KOPT-K1 (cell line): Measurements from ENCODE around the gene CMSS1.

ENCODE experiments used
- H3K27ac ChIP-seq: fragments of 200-600 bp; sonication (generic); 2 replicates; pipeline ENCODE4 v1.5.1; 2016; ENCODE audit warnings: antibody characterized with exemption, mild to moderate bottlenecking, low read depth, low read length; ENCODE audit not compliant: poor library complexity, severe bottlenecking
- H3K36me3 ChIP-seq: fragments of 200-600 bp; sonication (generic); 2 replicates; pipeline ENCODE4 v1.5.1; 2017; ENCODE audit warnings: antibody characterized with exemption, mild to moderate bottlenecking, low read length, moderate library complexity; ENCODE audit not compliant: insufficient read depth
- H3K9me3 ChIP-seq: fragments of 200-600 bp; sonication (generic); 2 replicates; pipeline ENCODE4 v1.5.1; 2017; ENCODE audit warnings: antibody characterized with exemption, low read length, mild to moderate bottlenecking; ENCODE audit not compliant: insufficient read depth, poor library complexity, severe bottlenecking

The CMSS1 gene

DNA sequence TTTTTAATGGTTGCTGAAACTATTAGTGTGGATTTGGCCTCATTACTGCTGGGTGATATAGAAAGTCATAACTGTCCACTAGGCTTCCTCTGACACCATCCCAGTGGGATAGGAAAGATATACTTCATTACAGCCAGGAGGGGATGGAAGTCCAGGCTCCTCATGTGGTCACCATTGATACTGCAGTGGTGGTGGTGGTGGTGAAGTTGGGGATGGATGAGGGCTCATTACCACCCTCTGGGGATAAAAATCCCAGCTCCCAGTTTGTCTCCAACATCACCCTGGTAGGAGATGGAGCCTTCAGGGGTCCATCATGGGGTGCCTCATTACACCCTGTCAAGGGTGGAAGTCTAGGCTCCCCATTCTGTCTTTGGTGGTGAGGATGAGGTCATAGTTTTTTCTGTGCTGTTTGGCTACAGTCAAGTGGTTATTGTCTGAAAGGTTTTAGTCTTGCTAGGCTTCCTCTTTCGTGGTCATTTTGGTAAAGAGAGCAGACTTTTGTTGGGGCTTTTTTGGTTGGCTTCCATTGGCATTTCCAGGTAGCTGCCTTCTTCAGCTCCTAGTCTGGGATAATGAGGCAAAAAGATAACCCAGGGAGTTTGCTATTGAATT, 326.7 kb downstream of the CMSS1 start:
- Histone ChIP-seq H3K27ac (no peak overlapping the region), H3K9me3 (peaks cover 18% of the 10 kb centered on the region), H3K36me3 (peaks cover 3% of the 10 kb centered on the region; the same call in 1 of the 2 replicates)

DNA sequence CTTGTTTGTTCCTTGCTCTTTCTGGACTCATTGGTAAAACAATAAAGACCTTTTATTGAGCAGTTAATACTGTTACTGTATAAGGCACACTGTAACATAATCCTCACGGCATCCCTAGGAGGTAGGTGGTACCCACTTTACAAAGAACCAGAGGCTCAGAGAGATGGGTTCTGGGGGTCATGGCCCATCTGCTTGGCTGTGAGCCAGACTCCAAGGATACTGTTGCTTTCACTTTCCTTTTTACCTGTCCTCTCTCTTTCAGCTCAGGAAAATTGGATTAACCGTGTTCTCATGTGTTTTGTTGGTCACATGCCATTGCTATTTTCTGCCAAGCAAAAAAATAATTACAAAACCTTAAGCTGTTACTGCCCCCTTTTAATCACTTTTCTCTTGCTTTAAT, 331.5 kb downstream of the CMSS1 start:
- H3K9me3 ChIP-seq: peaks cover 7% of the 10 kb centered on the region
- no peak overlapping the region for H3K27ac ChIP-seq
- H3K36me3 ChIP-seq: peaks cover 16% of the 10 kb centered on the region

DNA sequence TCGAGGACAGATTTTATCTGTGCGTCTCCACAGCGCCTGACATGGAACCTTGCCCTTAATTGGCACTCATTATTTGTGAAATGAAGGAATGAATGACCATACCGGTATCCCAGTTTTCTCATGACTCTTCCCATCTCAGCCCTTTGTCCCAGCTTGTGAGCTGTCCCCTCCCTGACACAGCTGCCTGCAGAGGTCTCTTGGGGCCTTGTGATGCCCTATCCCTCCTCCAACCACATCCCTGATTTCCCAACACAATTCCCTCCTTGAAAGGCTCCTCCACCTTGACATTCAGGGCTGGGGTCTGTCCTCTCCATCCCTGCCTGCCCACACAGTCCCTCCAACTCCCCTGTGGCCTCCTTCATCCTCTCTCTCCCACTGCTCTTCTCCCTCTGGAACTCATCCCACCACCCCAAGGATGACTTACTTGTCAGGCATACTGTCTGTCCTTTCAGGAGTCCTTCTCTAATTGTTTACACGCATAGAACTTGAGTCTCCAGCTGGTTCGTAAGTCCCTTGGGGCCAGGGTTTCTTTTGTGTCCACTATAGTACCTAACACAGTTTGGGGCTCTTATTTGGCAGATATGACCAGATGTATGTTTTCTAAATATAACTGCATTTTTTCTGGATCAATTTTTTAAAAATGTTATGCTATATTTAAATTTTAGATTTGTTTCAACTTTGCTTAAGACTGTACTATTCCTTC, 332.2 kb downstream of the CMSS1 start:
- Histone ChIP-seq H3K36me3 (peaks cover 16% of the 10 kb centered on the region), H3K27ac (no peak overlapping the region), H3K9me3 (peaks cover 9% of the 10 kb centered on the region)

DNA sequence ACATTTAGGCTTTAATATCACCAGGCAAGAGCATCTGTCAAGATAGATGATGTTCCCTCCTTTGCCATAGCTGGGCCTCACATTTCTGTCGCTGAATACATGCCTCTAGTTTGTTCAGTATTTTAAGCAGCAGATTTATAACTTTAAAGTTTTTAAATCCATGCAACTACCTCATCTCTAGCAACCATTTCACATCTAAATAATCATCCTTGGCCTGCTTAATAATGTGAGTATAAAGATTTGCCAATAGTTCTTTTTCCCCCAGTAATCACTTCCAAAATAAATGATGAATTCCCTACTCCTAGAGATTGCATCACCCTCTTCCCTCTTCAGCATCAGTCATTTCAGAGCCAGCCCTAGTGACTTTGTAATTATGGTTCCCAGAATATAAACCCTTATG, 332.8 kb downstream of the CMSS1 start:
- H3K27ac ChIP-seq: no peak overlapping the region
- peaks cover 16% of the 10 kb centered on the region for H3K36me3 ChIP-seq
- peaks cover 15% of the 10 kb centered on the region for H3K9me3 ChIP-seq

DNA sequence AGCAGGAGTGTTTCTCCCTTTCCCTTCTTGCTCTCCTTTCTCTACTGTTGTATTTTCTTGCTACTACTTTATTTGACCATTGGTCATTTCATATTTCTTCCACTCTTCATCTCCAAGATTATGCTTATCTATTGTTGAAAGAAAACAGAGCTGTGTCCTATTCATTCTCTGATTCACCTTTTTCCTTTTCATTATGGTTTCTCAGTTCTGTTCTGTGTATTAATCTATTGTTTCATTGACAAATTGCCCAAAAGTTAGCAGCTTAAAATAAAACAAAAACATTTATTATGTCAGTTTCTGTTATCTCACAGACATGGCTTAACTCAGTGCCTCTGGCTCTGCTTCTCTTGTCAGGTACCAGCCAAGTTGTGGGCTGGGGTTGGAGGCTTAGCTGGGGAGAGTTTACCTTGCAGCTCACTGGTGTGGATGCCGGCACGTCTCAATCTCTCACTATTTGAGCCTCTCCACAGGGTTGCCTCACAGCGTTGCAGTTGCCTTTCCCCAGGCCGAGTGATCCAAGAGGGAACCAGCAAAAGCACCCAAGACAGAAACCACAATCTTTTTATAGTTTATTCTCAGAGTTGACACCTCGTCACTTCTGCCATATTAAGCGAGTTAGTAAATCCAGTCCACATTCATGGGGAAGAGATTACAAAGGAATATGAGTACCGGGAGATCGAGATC, 333.5 kb downstream of the CMSS1 start:
- Histone ChIP-seq H3K27ac (no peak overlapping the region), H3K36me3 (peaks cover 16% of the 10 kb centered on the region), H3K9me3 (peaks cover 22% of the 10 kb centered on the region)

DNA sequence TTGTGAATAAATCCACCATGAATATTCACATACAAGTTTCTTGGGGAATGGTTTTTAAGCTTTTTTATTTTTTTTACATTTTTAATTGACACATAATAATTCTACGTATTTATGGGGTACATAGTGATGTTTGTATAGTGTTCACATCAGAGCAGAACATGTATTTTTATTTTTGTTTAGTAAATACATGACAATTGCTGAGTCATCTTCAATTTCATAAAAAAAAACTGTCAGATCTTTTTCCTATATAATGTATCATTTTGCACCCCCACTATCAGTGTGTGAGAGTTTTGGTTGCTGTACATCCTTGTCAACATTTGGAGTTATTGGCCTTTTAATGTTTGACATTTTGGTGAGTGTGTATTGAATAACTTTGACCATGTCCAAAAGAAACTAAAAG, 336.5 kb downstream of the CMSS1 start:
- H3K36me3 ChIP-seq: peaks cover 12% of the 10 kb centered on the region; the same call in 1 of the 2 replicates
- H3K9me3 ChIP-seq: peaks cover 30% of the 10 kb centered on the region
- no peak overlapping the region for H3K27ac ChIP-seq

DNA sequence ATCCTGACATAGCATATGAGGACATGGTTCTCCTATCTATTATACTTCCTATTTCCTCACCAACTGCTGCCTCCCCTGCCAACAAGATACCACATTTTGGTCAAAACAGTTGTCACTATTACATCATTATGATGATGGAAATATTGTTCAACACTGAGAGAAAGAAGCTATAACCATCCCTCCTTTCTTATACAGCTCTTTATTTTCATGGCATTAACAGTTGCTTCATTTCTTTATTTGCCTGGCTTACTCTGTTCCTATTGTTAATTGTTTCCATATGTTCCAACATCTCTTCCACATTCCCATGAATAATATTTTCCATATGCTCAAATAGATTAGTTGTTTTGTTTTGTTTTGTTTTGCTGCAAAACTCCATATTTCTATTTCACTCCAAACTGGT, 337.5 kb downstream of the CMSS1 start:
- Histone ChIP-seq H3K36me3 (peaks cover 6% of the 10 kb centered on the region; the same call in 1 of the 2 replicates), H3K27ac (no peak overlapping the region), H3K9me3 (peaks cover 30% of the 10 kb centered on the region)

DNA sequence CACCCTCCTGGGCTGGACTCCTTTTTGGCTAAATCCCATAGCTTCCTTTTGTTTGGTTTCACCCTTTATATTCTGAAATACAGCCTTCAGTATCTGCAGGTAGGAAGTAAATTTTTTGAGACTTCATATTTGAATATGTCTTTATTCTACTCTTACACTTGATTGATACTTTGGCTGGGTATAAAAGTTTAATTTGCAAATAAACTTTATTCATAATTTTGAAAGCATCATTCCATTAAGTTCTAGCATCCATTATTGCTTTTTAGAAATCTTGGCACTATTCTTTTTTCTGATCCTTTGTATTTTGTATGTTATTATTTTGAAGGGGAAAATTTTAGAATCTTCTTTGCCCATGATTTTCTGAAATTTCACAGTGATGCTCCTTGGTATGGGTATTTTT, 337.9 kb downstream of the CMSS1 start:
- Histone ChIP-seq H3K27ac (no peak overlapping the region), H3K36me3 (peaks cover 6% of the 10 kb centered on the region; the same call in 1 of the 2 replicates)

DNA sequence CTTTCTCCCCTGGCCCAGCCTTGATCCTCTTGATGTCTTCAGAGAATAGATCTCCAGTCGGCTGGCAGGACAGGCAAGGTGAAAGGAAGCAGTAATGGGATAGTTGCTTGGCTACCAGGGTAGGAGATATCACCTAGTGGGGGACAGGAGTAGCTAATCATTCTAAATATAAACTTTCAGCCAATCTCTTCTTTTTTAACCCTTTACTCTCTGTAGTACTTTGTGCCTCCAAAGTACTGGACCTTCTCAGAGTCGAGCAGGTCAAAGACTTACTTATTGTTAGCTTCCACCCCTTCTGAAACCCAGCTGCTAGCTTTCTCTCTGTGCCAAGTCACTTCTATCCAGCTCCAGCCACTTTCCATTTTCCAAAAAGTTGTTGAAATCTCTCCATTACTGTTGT, 340.0 kb downstream of the CMSS1 start:
- Histone ChIP-seq H3K9me3 (peaks cover 30% of the 10 kb centered on the region), H3K36me3 (no peaks in the 10 kb centered on the region), H3K27ac (no peak overlapping the region)

More for the DNA sequence above, 337.9 kb downstream of the CMSS1 start:
- H3K9me3 ChIP-seq: peaks cover 30% of the 10 kb centered on the region

DNA sequence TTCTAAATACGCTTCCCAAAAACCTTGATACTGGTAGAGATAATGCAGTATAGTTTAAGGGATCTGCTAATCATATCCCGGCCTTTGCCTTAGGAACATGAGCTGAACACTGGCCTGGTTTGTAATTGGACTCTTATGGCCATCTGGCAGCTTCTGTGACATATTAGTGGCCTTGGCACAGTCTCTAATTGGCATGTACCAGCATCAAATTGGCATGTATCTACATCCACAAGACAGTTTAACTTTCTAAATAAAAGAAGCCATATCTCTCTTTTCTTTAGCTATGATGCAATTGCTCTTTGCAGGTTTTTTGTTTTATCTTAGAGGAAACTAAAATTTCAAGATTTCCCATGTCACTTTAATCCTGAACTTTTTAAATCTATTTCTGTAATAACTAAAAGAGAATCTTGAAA, 341.3 kb downstream of the CMSS1 start:
- peaks cover 30% of the 10 kb centered on the region for H3K9me3 ChIP-seq
- no peaks in the 10 kb centered on the region for H3K36me3 ChIP-seq
- no peak overlapping the region for H3K27ac ChIP-seq

DNA sequence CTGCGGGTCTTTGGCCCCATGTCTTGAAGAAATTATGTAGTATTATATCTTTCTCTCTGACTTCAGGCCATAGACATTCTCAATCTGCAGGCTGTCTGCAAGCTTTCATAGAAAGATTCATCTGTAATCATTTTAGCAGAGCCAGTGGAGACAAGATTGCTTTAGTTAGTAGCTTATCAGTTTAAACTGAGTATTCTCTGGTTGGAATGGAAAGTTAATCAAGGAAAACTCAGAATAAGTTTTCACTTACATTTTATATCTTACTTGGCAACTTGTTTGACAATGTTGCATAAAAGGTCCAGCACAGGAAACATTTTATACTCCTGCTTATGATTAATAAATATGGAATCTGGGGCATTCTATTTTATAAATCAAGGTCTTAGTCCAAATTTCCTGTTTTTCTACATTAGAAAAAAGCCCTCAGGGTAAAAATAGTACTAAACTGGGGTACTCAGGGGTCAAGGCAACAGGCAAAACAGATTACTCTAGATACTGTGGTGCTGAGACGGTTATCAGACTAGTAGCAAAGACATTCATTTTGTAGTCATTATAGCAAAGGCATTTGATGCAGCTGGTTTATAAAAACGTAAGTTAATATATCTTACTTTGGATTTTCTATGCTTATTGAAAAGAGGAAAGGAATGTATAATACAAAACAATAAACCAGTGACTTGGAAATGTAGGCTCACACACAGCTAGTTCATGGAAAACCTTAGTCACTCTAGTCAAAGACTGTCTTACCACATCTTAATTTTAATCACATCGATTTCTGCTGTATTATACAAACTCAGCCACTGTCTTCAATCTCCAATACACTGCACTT, 341.9 kb downstream of the CMSS1 start:
- Histone ChIP-seq H3K9me3 (peaks cover 24% of the 10 kb centered on the region), H3K27ac (no peak overlapping the region), H3K36me3 (no peaks in the 10 kb centered on the region)

DNA sequence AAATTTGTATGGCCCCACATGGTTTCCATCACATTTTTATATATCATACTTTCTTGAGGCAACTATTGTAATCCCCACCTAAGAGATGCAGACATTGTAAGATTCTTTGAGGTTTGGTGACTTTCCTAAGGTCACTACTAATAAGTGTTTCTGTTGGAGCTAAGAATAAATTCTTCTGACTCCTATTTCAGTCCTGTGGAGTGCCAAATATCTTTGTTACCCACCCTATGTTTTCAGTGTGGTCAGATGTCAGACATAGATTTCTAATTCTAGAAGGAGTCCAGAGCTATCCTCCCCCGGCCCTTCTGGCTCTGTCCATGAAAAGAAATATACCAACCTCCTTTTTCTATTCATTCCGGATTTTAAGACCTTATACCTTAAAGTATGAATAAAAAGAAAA, 342.9 kb downstream of the CMSS1 start:
- Histone ChIP-seq H3K27ac (no peak overlapping the region), H3K9me3 (peaks cover 14% of the 10 kb centered on the region), H3K36me3 (no peaks in the 10 kb centered on the region)

DNA sequence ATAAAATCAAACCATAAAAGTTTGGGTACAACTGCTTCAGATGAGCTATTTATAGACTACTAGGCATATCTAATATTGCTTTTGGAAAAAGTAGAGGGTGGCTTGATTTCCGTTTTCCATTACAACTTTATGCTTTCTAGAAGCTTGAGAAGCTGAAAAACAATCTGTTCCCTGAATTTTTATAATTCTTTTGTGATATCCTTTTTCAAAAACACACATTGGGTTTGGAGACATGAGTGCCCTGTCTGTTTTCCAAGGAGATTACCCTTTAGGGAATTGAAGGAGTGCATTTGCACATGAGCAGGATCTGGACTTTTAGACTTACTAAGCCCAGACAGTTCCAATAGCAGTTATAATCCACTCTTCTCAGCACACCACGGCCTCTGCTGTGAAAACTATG, 346.1 kb downstream of the CMSS1 start:
- Histone ChIP-seq H3K9me3 (no peaks in the 10 kb centered on the region), H3K36me3 (0 out of 2 replicates have a peak, but pooled peaks cover 6% of the 10 kb centered on the region), H3K27ac (no peak overlapping the region)

DNA sequence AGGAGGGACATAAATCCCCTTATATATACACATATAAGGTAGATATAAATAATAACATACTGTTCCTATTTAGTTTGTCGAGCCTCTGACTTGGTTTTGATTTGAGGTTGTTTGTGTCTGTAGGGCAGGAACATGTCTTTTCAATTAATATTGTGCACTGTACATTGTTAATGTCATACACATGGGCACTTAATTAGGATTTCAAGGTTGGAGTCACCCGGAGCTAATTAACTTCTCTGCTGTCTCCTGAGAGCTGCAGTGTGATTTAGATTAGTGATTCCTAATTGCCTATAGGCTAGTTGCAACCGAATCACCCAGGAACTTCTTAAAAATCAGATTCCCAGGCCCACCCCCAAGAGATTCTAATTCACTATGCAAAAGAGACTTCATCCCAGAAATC, 347.1 kb downstream of the CMSS1 start:
- Histone ChIP-seq H3K27ac (no peak overlapping the region), H3K36me3 (0 out of 2 replicates have a peak, but pooled peaks cover 6% of the 10 kb centered on the region), H3K9me3 (no peaks in the 10 kb centered on the region)
